Pancreas (tissue), 10 donors: ENCODE data around the gene TTPAL. TPM values are rescaled to one million over a fixed set of nuclear protein-coding genes. Genes with fewer than 3 reads are reported as not detected.

Source experiments
- ATAC-seq, 4 donors: fragments of 200-7000 bp; cut with Tn5 transposase; one replicate each; pipeline versions ENCODE4 v1.8.0 to v1.9.1; 2020; ENCODE audit warnings: mild to moderate bottlenecking in 4 of 4, moderate library complexity in 4 of 4
- DNase-seq, 6 donors: peaks; one replicate each; pipeline ENCODE4 v3.0.0-alpha.2; 2020
- FAIRE-seq: peaks from 2 replicates; lab custom pipeline; 2012; peaks lifted over from hg19 to GRCh38; lab: Jason Lieb, UNC
- H3K27ac ChIP-seq, 4 donors: fragments of 200-600 bp; sonication (generic); 1 replicate in 3 of 4; 2 replicates in 1 of 4; pipeline versions ENCODE4 v1.5.0 to v1.8.0; 2020
- H3K27me3 ChIP-seq, 4 donors: fragments of 200-600 bp; one replicate each; pipeline ENCODE4 v1.8.0; 2021
- H3K36me3 ChIP-seq, 3 donors: fragments of 200-600 bp; sonication (generic) in 1 of 3; one replicate each; pipeline versions ENCODE4 v1.5.0 to v1.8.0; 2020 to 2021
- H3K4me1 ChIP-seq, 3 donors: fragments of 200-600 bp; one replicate each; pipeline ENCODE4 v1.8.0; 2021
- H3K4me3 ChIP-seq, 4 donors: fragments of 200-600 bp; sonication (generic) in 2 of 4; one replicate each; pipeline versions ENCODE4 v1.5.0 to v1.8.0; 2020 to 2021
- H3K9me3 ChIP-seq, 4 donors: fragments of 200-600 bp; one replicate each; pipeline ENCODE4 v1.8.0; 2021
- CTCF ChIP-seq, 4 donors: fragments of 200-600 bp; sonication (generic) in 3 of 4; IDR thresholded peaks; one replicate each; pipeline versions ENCODE4 v1.5.0 to v1.8.0; 2021; ENCODE audit warnings: antibody characterized with exemption in 4 of 4
- WGBS, 2 donors: extraction: QIAGEN DNeasy Blood & Tissue Kit; methylation state at CpG; one replicate each; pipeline ENCODE4 v1.1.7; 2013; 5-methylcytosine and 5-hydroxymethylcytosine counted together
- intact Hi-C, 3 donors: fragments of 100-400 bp; cut with DNase I; formaldehyde crosslinking; loops; one replicate each; pipeline versions ENCODE4 v1.11.1 to v1.14.2; 2022
- polyA plus RNA-seq, 2 donors: library from polyadenylated mRNA; stranded (reverse); fragments of 200-250 nt; gene quantifications; one replicate each; pipeline ENCODE4 v1.2.3, GENCODE V29; 2013
- total RNA-seq, 6 donors: library from RNA; stranded (reverse); fragmentation: NEBNext Ultra II Directional in 4 of 6; extraction: Animal tissue kit (Norgen Biotek cat#: 25700) in 4 of 6; gene quantifications; one replicate each; pipeline versions ENCODE4 v1.2.1 to v1.2.4, GENCODE V29; 2021 to 2023
- donor health status: healthy with polysubstance abuse.
- donor health status: DM: no; HTN: no; CAD: no; lungs with moderate emphysema.
- donor health status: DM: no; HTN: no; CAD: no.
- donor health status: control.
- donor health status: control.
- donor health status: Bipolar disorder and iron deficiency.
- donor health status: DM: yes; HTN: yes; CAD: no.
- donor health status: DM: no; HTN: no; CAD: no.
- donor health status: DM: no; HTN: no; CAD: no.
- donor health status: DM: yes; HTN: yes; CAD: no.

The TTPAL gene
- total RNA-seq (1 to 10 TPM; 5.0 to 8.2 (median 6.9) TPM), polyA plus RNA-seq (1 to 10 TPM; 3.1 to 4.6 TPM)

GRCh38 chr20:44475694-44476560, at the start of gene TTPAL:
Gene TTPAL (plus strand): TSS chr20:44475874. CDS start chr20:44480000, 4,126 bp downstream.
- DNase-seq (peak; percentile 87 to 97 (median 92)), FAIRE-seq (no peak), ATAC-seq (peak; percentile 98 to 99 (median 99))
- Histone ChIP-seq H3K27ac (peak within 1 kb of the TSS; percentile 55 to 77 (median 73)), H3K9me3 (no peaks in the 10 kb centered on the region), H3K4me3 (peak within 1 kb of the TSS; percentile 57 to 90 (median 70)), H3K4me1 (peaks cover 0 to 3% (median 0%) of the 10 kb centered on the region in 3 donors), H3K36me3 (peaks cover 0 to 4% (median 0%) of the 10 kb centered on the region in 3 donors), H3K27me3 (no peaks in the 10 kb centered on the region)
- WGBS, 2 donors: 1 to 3% methylated on average over 29 to 55 of the region's 55 CpGs
- TF ChIP-seq CTCF (IDR thresholded peaks at IDR 0.05): no peak
- intact Hi-C loops: no loop called here

- no peak for TF ChIP-seq CTCF (IDR thresholded peaks at IDR 0.05)
- intact Hi-C loops: no loop called here
- 94 to 96% methylated on average over 2 of the region's 2 CpGs for WGBS, 2 donors
Observed at GRCh38 chr20:44425923-44426322, 49.8 kb upstream of the TTPAL start.

GRCh38 chr20:44426879-44427790, 48.5 kb upstream of the TTPAL start:
- DNase-seq (no peak), FAIRE-seq (no peak), ATAC-seq (no peak)
- intact Hi-C loops: no loop called here
- WGBS, 2 donors: 90 to 92% methylated on average over 10 of the region's 10 CpGs
- no peak for TF ChIP-seq CTCF (IDR thresholded peaks at IDR 0.05)
- Histone ChIP-seq H3K36me3 (peaks cover 0 to 23% (median 4%) of the 10 kb centered on the region in 3 donors), H3K9me3 (no peaks in the 10 kb centered on the region), H3K4me1 (no peaks in the 10 kb centered on the region), H3K27me3 (no peaks in the 10 kb centered on the region), H3K4me3 (no peak overlapping the region), H3K27ac (no peak overlapping the region)

More at GRCh38 chr20:44425923-44426322, 49.8 kb upstream of the TTPAL start:
- DNase-seq: no peak
- H3K27me3 ChIP-seq: no peaks in the 10 kb centered on the region
- no peaks in the 10 kb centered on the region for H3K9me3 ChIP-seq
- no peak for ATAC-seq
- peaks cover 0 to 24% (median 4%) of the 10 kb centered on the region in 3 donors for H3K36me3 ChIP-seq
- H3K27ac ChIP-seq: no peak overlapping the region
- H3K4me1 ChIP-seq: no peaks in the 10 kb centered on the region
- H3K4me3 ChIP-seq: no peak overlapping the region
- no peak for FAIRE-seq

GRCh38 chr20:44427804-44428173, 47.9 kb upstream of the TTPAL start:
- H3K36me3 ChIP-seq: peaks cover 0 to 23% (median 4%) of the 10 kb centered on the region in 3 donors
- DNase-seq: no peak
- H3K4me1 ChIP-seq: no peaks in the 10 kb centered on the region
- no peaks in the 10 kb centered on the region for H3K9me3 ChIP-seq
- no peak for ATAC-seq
- H3K27ac ChIP-seq: no peak overlapping the region
- TF ChIP-seq CTCF (IDR thresholded peaks at IDR 0.05): no peak
- no peak for FAIRE-seq
- intact Hi-C loops: no loop called here
- no peaks in the 10 kb centered on the region for H3K27me3 ChIP-seq
- 90 to 95% methylated on average over 3 of the region's 3 CpGs for WGBS, 2 donors
- no peak overlapping the region for H3K4me3 ChIP-seq
